Activated naive CD4-positive, alpha-beta T cell treated with anti-CD3 and anti-CD28 coated beads for 36 hours (primary cell): ENCODE results near the gene CALCOCO1. TPM values are rescaled to one million over a fixed set of nuclear protein-coding genes. Genes with fewer than 3 reads are reported as not detected.
"Not testable (repeated sequence)": the region's sequence is repeated elsewhere in the genome, so short reads cannot be mapped to it uniquely, and the experiment has no call there.

Source experiments
- CTCF ChIA-PET: fragments of 350-600 bp; sonication (Branson Sonifier 250); formaldehyde crosslinking; loops from one replicate; lab custom pipeline; 2021; ENCODE audit warnings: antibody characterized with exemption; lab: Charles Lee
- DNase-seq: peaks from one replicate; pipeline ENCODE4 v3.0.0-alpha.2; 2020
- H3K27ac Mint-ChIP-seq: one replicate; pipeline ENCODE4 v1.8.0; 2021; ENCODE audit warnings: mild to moderate bottlenecking, mixed read lengths
- H3K27me3 Mint-ChIP-seq: one replicate; pipeline ENCODE4 v1.8.0; 2021; ENCODE audit warnings: low read depth, mixed read lengths
- H3K36me3 Mint-ChIP-seq: one replicate; pipeline ENCODE4 v1.8.0; 2021; ENCODE audit warnings: low read depth, mixed read lengths
- H3K4me1 Mint-ChIP-seq: one replicate; pipeline ENCODE4 v1.8.0; 2021; ENCODE audit warnings: low read depth, mixed read lengths
- H3K4me3 Mint-ChIP-seq: one replicate; pipeline ENCODE4 v1.8.0; 2021; ENCODE audit warnings: mild to moderate bottlenecking, moderate library complexity, mixed read lengths
- H3K9me3 Mint-ChIP-seq: one replicate; pipeline ENCODE4 v1.8.0; 2021; ENCODE audit warnings: mixed read lengths
- intact Hi-C: fragments of 100-400 bp; cut with micrococcal nuclease; formaldehyde crosslinking; loops from one replicate; pipeline ENCODE4 v1.15.1; 2023
- total RNA-seq, 2 experiments: library from RNA; stranded (reverse); gene quantifications; one replicate each; pipeline ENCODE4 v1.2.3, GENCODE V29; 2021

The CALCOCO1 gene
- total RNA-seq, 2 experiments from 2014 or later, result 8.1 to 8.3 TPM

- intact Hi-C loops, result loop anchor here (10.0 kb wide), 1 partner anchor 249 kb away; no protein-coding TSS in a partner anchor
- peaks cover 3% of the 10 kb centered on the region for H3K9me3 Mint-ChIP-seq
- peak overlapping the region; percentile 55 for H3K4me3 Mint-ChIP-seq
- peaks cover 66% of the 10 kb centered on the region for H3K27me3 Mint-ChIP-seq
- CTCF ChIA-PET, result interaction anchor here (0.6 to 3.8 kb wide), 6 partner anchors 10 to 280 kb away, joined by 3 to 21 read pairs (median 6); no protein-coding TSS in a partner anchor
- H3K27ac Mint-ChIP-seq, result no peak overlapping the region
- no peaks in the 10 kb centered on the region for H3K36me3 Mint-ChIP-seq
- H3K4me1 Mint-ChIP-seq, result peaks cover 26% of the 10 kb centered on the region
- peak; percentile 60 for DNase-seq
Observed at GRCh38 chr12:53695152-53696145, 31.8 kb downstream of the CALCOCO1 start.

- Mint-ChIP-seq H3K36me3 (no peaks in the 10 kb centered on the region), H3K27ac (no peak overlapping the region), H3K4me1 (peaks cover 26% of the 10 kb centered on the region), H3K4me3 (peak overlapping the region; percentile 55), H3K27me3 (peaks cover 60% of the 10 kb centered on the region), H3K9me3 (peaks cover 3% of the 10 kb centered on the region)
- intact Hi-C loops, result loop anchor here (10.0 kb wide), 1 partner anchor 250 kb away; no protein-coding TSS in a partner anchor
- no peak for DNase-seq
- CTCF ChIA-PET, result interaction anchor here (0.6 to 3.8 kb wide), 6 partner anchors 10 to 281 kb away, joined by 3 to 21 read pairs (median 6); no protein-coding TSS in a partner anchor
Observed at GRCh38 chr12:53694756-53695151, 32.5 kb downstream of the CALCOCO1 start.

- peaks cover 3% of the 10 kb centered on the region for H3K27me3 Mint-ChIP-seq
- H3K27ac Mint-ChIP-seq, result no peak overlapping the region
- DNase-seq, result no peak
- no peaks in the 10 kb centered on the region for H3K4me1 Mint-ChIP-seq
- peaks cover 3% of the 10 kb centered on the region for H3K9me3 Mint-ChIP-seq
- H3K36me3 Mint-ChIP-seq, result no peaks in the 10 kb centered on the region
- no peak overlapping the region for H3K4me3 Mint-ChIP-seq
- intact Hi-C loops, result no loop called here
- CTCF ChIA-PET, result interaction anchor here (0.6 to 2.7 kb wide), 4 partner anchors 11 to 1771 kb away, joined by 3 to 12 read pairs (median 5); no protein-coding TSS in a partner anchor
Observed at GRCh38 chr12:53688134-53688533, 39.1 kb downstream of the CALCOCO1 start.

GRCh38 chr12:53686436-53686835, 40.8 kb downstream of the CALCOCO1 start:
- Mint-ChIP-seq H3K4me3 (no peak overlapping the region), H3K36me3 (no peaks in the 10 kb centered on the region), H3K27ac (no peak overlapping the region), H3K4me1 (no peaks in the 10 kb centered on the region), H3K9me3 (no peaks in the 10 kb centered on the region), H3K27me3 (no peaks in the 10 kb centered on the region)
- CTCF ChIA-PET, result interaction anchor here (0.6 to 2.6 kb wide), 11 partner anchors 7 to 179 kb away, joined by 3 to 13 read pairs (median 3); partner anchors contain the start of gene ATP5MC2
- intact Hi-C loops, result no loop called here
- no peak for DNase-seq

GRCh38 chr12:53684654-53685220, 42.5 kb downstream of the CALCOCO1 start:
- CTCF ChIA-PET, result interaction anchor here (0.6 to 2.6 kb wide), 8 partner anchors 9 to 484 kb away, joined by 4 to 13 read pairs (median 6); partner anchors contain the start of gene ATP5MC2
- no peaks in the 10 kb centered on the region for H3K36me3 Mint-ChIP-seq
- intact Hi-C loops, result no loop called here
- no peaks in the 10 kb centered on the region for H3K9me3 Mint-ChIP-seq
- no peaks in the 10 kb centered on the region for H3K27me3 Mint-ChIP-seq
- H3K4me3 Mint-ChIP-seq, result no peak overlapping the region
- DNase-seq, result no peak
- H3K27ac Mint-ChIP-seq, result no peak overlapping the region
- no peaks in the 10 kb centered on the region for H3K4me1 Mint-ChIP-seq

GRCh38 chr12:53683983-53684382, 43.3 kb downstream of the CALCOCO1 start:
- no peaks in the 10 kb centered on the region for H3K36me3 Mint-ChIP-seq
- no peak for DNase-seq
- H3K4me1 Mint-ChIP-seq, result no peaks in the 10 kb centered on the region

GRCh38 chr12:53683494-53683893, 43.8 kb downstream of the CALCOCO1 start:
- Mint-ChIP-seq H3K9me3 (no peaks in the 10 kb centered on the region), H3K27me3 (peaks cover 3% of the 10 kb centered on the region), H3K27ac (no peak overlapping the region), H3K4me3 (no peak overlapping the region), H3K4me1 (no peaks in the 10 kb centered on the region), H3K36me3 (no peaks in the 10 kb centered on the region)
- DNase-seq, result no peak
- intact Hi-C loops, result no loop called here
- CTCF ChIA-PET, result interaction anchor here (2.3 kb wide), 2 partner anchors 60 to 63 kb away, joined by 6 to 7 read pairs; no protein-coding TSS in a partner anchor

More at GRCh38 chr12:53683983-53684382, 43.3 kb downstream of the CALCOCO1 start:
- Mint-ChIP-seq H3K27ac (no peak overlapping the region), H3K4me3 (no peak overlapping the region), H3K27me3 (peaks cover 1% of the 10 kb centered on the region), H3K9me3 (no peaks in the 10 kb centered on the region)
- intact Hi-C loops, result no loop called here
- CTCF ChIA-PET, result interaction anchor here (1.8 to 2.3 kb wide), 3 partner anchors 8 to 62 kb away, joined by 6 to 7 read pairs (median 6); partner anchors contain the start of gene ATP5MC2

GRCh38 chr12:53680061-53680460, 47.2 kb downstream of the CALCOCO1 start:
- intact Hi-C loops, H3K4me3 Mint-ChIP-seq, DNase-seq, H3K27ac Mint-ChIP-seq, H3K36me3 Mint-ChIP-seq, H3K9me3 Mint-ChIP-seq, H3K4me1 Mint-ChIP-seq: not testable (repeated sequence)
- H3K27me3 Mint-ChIP-seq, result peaks cover 13% of the 10 kb centered on the region
- CTCF ChIA-PET, result interaction anchor here (0.7 to 2.8 kb wide), 5 partner anchors 22 to 137 kb away, joined by 3 to 7 read pairs (median 4); no protein-coding TSS in a partner anchor

- Mint-ChIP-seq H3K4me3 (peak overlapping the region; percentile 95), H3K27me3 (peaks cover 13% of the 10 kb centered on the region), H3K4me1 (peaks cover 19% of the 10 kb centered on the region), H3K36me3 (peaks cover 21% of the 10 kb centered on the region), H3K27ac (no peak overlapping the region), H3K9me3 (no peaks in the 10 kb centered on the region)
- CTCF ChIA-PET, result interaction anchor here (0.9 to 5.8 kb wide), 8 partner anchors 9 to 169 kb away, joined by 3 to 92 read pairs (median 4); no protein-coding TSS in a partner anchor
- intact Hi-C loops, result loop anchor here (2.0 to 10.0 kb wide), 2 partner anchors 79 to 493 kb away; partner anchors contain the start of genes CSAD and ZNF740
- no peak for DNase-seq
Observed at GRCh38 chr12:53677800-53678148, 49.5 kb downstream of the CALCOCO1 start.

GRCh38 chr12:53677016-53677799, 50.0 kb downstream of the CALCOCO1 start:
- Mint-ChIP-seq H3K9me3 (no peaks in the 10 kb centered on the region), H3K4me1 (peaks cover 25% of the 10 kb centered on the region), H3K4me3 (peak overlapping the region; percentile 95), H3K36me3 (peaks cover 26% of the 10 kb centered on the region), H3K27ac (no peak overlapping the region), H3K27me3 (peaks cover 13% of the 10 kb centered on the region)
- CTCF ChIA-PET, result interaction anchor here (0.6 to 5.8 kb wide), 13 partner anchors 9 to 191 kb away, joined by 3 to 92 read pairs (median 3); partner anchors contain the start of gene MAP3K12
- DNase-seq, result no peak
- intact Hi-C loops, result loop anchor here (2.0 to 10.0 kb wide), 2 partner anchors 78 to 492 kb away; partner anchors contain the start of genes CSAD and ZNF740

- H3K4me3 Mint-ChIP-seq, result peak overlapping the region; percentile 95
- H3K27me3 Mint-ChIP-seq, result peaks cover 13% of the 10 kb centered on the region
- CTCF ChIA-PET, result interaction anchor here (0.6 to 5.8 kb wide), 16 partner anchors 8 to 190 kb away, joined by 3 to 92 read pairs (median 4); partner anchors contain the start of gene MAP3K12
- H3K27ac Mint-ChIP-seq, result no peak overlapping the region
- intact Hi-C loops, result loop anchor here (1.0 to 10.0 kb wide), 11 partner anchors 50 to 492 kb away; partner anchors contain the start of genes ATF7, CALCOCO1, CSAD and PCBP2
- H3K4me1 Mint-ChIP-seq, result peaks cover 27% of the 10 kb centered on the region
- DNase-seq, result peak; percentile 41
- H3K9me3 Mint-ChIP-seq, result no peaks in the 10 kb centered on the region
- peaks cover 30% of the 10 kb centered on the region for H3K36me3 Mint-ChIP-seq
Observed at GRCh38 chr12:53676656-53677015, 50.6 kb downstream of the CALCOCO1 start.
